A673 (cell line): ENCODE data around the gene ZNF429. TPM values are rescaled to one million over a fixed set of nuclear protein-coding genes. Genes with fewer than 3 reads are reported as not detected.
"Not testable (repeated sequence)": the region's sequence is repeated elsewhere in the genome, so short reads cannot be mapped to it uniquely, and the experiment has no call there.

Experiments
- BruUV-seq: library from RNA; stranded (reverse); fragments of 400-500 nt; replicated peaks from 2 replicates; lab custom pipeline; 2021; lab: Mats Ljungman, UMichigan
- CTCF ChIA-PET: fragments of 300-600 bp; sonication (Branson Sonifier 250); formaldehyde crosslinking; loops from one replicate; lab custom pipeline; 2022; ENCODE audit warnings: antibody characterized with exemption; lab: Charles Lee
- POLR2A ChIA-PET: fragments of 300-600 bp; sonication (Branson Sonifier 250); formaldehyde crosslinking; loops from one replicate; lab custom pipeline; 2022; ENCODE audit warnings: antibody characterized with exemption; ENCODE audit not compliant: low non-redundant PET; lab: Charles Lee
- DNase-seq: peaks from one replicate; pipeline ENCODE4 v3.0.0-alpha.2; 2015; ENCODE audit warnings: low spot score
- H3K27ac ChIP-seq: fragments of 200-600 bp; sonication (generic); 2 replicates; pipeline ENCODE4 v1.5.1; 2016; ENCODE audit warnings: mixed run types, low read depth, mild to moderate bottlenecking, mixed read lengths, antibody characterized with exemption, low read length; ENCODE audit not compliant: poor library complexity, severe bottlenecking
- H3K27me3 ChIP-seq: fragments of 200-600 bp; sonication (generic); replicated peaks from 2 replicates; pipeline ENCODE4 v1.6.1; 2017; ENCODE audit warnings: mixed run types, low read depth, mild to moderate bottlenecking, mixed read lengths, antibody characterized with exemption, low read length; ENCODE audit not compliant: insufficient read depth, poor library complexity
- H3K36me3 ChIP-seq: fragments of 200-600 bp; sonication (generic); 2 replicates; pipeline ENCODE4 v1.6.1; 2016; ENCODE audit warnings: mixed run types, mild to moderate bottlenecking, mixed read lengths, antibody characterized with exemption, low read length; ENCODE audit not compliant: insufficient read depth, poor library complexity, severe bottlenecking
- H3K4me1 ChIP-seq: fragments of 200-600 bp; sonication (generic); 2 replicates; pipeline ENCODE4 v1.6.1; 2017; ENCODE audit warnings: mixed run types, mild to moderate bottlenecking, mixed read lengths, antibody characterized with exemption, low read length; ENCODE audit not compliant: insufficient read depth, poor library complexity, severe bottlenecking
- H3K4me3 ChIP-seq: fragments of 200-600 bp; sonication (generic); 2 replicates; pipeline ENCODE4 v1.5.1; 2016; ENCODE audit warnings: low read depth, mixed run types, mild to moderate bottlenecking, mixed read lengths, low read length; ENCODE audit not compliant: poor library complexity, severe bottlenecking
- H3K9me3 ChIP-seq: fragments of 200-600 bp; sonication (generic); 2 replicates; pipeline ENCODE4 v1.6.1; 2016; ENCODE audit warnings: mixed run types, low read depth, mild to moderate bottlenecking, mixed read lengths, antibody characterized with exemption, low read length; ENCODE audit not compliant: poor library complexity, severe bottlenecking
- EZH2 ChIP-seq: fragments of 200-600 bp; sonication (generic); IDR thresholded peaks from 2 replicates; pipeline ENCODE4 v1.6.1; 2017; ENCODE audit warnings: borderline replicate concordance, low read depth, mild to moderate bottlenecking, mixed read lengths, antibody characterized with exemption, low read length; ENCODE audit not compliant: poor library complexity, severe bottlenecking
- intact Hi-C: fragments of 100-400 bp; cut with micrococcal nuclease; formaldehyde crosslinking; loops from one replicate; pipeline ENCODE4 v1.10.0; 2022; ENCODE audit not compliant: unreplicated experiment
- total RNA-seq: library from RNA; stranded (reverse); gene quantifications from 2 replicates; pipeline ENCODE4 v1.2.3, GENCODE V29; 2021
- TF ChIP-seq, protein P1 (sequence below): fragments of 300-800, 200-600 bp; sonication (generic); conservative IDR thresholded peaks from 2 replicates; pipeline ENCODE4 v1.5.1; 2017; ENCODE audit warnings: low read depth, mild to moderate bottlenecking, antibody characterized with exemption, low read length, moderate library complexity, mixed read lengths

Gene ZNF429
- total RNA-seq, 1 experiment from 2014 or later: 0.90 TPM

DNA sequence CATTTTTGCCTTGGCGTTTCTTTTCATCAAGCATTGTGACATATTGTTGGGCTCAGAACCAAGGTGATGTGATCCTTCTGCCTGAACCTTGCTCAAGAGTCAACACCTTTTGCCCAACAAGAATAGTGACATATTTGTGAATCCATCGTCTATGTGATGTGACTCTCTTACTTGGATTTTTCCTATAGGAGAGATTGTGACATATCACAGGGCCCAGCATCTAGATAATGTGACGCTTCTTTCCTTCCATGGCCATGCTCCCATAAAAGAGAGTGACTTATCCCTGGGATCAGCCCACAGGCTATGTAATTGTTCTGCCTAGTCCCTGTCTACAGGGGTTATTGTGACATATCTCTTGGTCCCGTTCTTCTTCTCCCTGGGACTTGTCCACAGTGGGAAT, 8.5 kb upstream of the ZNF429 start:
- Histone ChIP-seq H3K4me3 (no peak overlapping the region), H3K36me3 (no peaks in the 10 kb centered on the region), H3K27ac (no peak overlapping the region), H3K9me3 (peaks cover 44% of the 10 kb centered on the region), H3K4me1 (no peaks in the 10 kb centered on the region), H3K27me3 (no peaks in the 10 kb centered on the region)
- intact Hi-C loops: no loop called here
- no peak for DNase-seq
- ChIA-PET CTCF (no interaction called here), POLR2A (no interaction called here)
- no peak for TF ChIP-seq EZH2
- TF ChIP-seq, protein P1, sequence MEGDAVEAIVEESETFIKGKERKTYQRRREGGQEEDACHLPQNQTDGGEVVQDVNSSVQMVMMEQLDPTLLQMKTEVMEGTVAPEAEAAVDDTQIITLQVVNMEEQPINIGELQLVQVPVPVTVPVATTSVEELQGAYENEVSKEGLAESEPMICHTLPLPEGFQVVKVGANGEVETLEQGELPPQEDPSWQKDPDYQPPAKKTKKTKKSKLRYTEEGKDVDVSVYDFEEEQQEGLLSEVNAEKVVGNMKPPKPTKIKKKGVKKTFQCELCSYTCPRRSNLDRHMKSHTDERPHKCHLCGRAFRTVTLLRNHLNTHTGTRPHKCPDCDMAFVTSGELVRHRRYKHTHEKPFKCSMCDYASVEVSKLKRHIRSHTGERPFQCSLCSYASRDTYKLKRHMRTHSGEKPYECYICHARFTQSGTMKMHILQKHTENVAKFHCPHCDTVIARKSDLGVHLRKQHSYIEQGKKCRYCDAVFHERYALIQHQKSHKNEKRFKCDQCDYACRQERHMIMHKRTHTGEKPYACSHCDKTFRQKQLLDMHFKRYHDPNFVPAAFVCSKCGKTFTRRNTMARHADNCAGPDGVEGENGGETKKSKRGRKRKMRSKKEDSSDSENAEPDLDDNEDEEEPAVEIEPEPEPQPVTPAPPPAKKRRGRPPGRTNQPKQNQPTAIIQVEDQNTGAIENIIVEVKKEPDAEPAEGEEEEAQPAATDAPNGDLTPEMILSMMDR: no peak
- BruUV-seq: no TSS peak

DNA sequence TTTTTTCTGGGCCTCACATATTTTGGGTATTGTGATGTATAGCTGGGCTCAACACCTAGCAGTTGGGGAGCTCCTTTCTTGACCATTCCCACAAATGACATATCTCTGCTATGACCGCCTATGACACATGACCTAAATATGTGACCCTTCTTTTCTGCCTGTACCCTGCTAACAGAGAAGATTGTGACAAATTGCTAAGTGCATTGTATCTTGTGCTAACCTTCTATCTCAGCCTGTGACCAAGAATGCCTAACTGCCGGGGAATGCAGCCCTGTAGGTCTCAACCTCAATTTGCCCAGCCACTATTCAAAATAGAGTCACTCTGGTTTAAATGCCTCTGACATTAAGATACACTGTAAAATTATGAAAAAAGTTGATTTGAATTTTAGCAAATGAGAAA, 6.8 kb upstream of the ZNF429 start:
- H3K27ac ChIP-seq: no peak overlapping the region
- DNase-seq: no peak
- no peaks in the 10 kb centered on the region for H3K36me3 ChIP-seq
- H3K9me3 ChIP-seq: peaks cover 38% of the 10 kb centered on the region
- H3K4me3 ChIP-seq: no peak overlapping the region
- POLR2A ChIA-PET: no interaction called here
- H3K27me3 ChIP-seq: no peaks in the 10 kb centered on the region
- H3K4me1 ChIP-seq: no peaks in the 10 kb centered on the region
- no peak for TF ChIP-seq EZH2
- TF ChIP-seq, protein P1: no peak
- no TSS peak for BruUV-seq
- CTCF ChIA-PET: no interaction called here
- intact Hi-C loops: no loop called here

DNA sequence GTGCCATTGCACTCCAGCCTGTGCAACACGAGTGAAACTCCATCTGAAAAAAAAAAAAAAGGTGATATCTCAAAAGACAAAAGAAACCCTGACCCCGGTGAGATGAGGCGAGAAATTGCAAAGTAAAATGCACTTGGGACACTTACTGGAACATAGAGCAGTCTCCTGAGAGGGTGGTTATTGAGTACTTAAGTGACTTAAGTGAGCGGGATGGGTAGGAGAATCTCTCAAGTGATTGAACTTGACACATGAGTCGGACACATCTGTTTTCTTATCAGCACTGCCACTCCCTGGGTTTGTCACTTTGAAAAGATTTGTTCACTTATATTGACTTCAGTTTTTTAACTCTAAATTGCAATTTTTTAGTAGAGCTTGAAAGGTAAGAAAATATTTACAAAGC, 2.8 kb downstream of the ZNF429 start:
- CTCF ChIA-PET: no interaction called here
- intact Hi-C loops: no loop called here
- no TSS peak for BruUV-seq

DNA sequence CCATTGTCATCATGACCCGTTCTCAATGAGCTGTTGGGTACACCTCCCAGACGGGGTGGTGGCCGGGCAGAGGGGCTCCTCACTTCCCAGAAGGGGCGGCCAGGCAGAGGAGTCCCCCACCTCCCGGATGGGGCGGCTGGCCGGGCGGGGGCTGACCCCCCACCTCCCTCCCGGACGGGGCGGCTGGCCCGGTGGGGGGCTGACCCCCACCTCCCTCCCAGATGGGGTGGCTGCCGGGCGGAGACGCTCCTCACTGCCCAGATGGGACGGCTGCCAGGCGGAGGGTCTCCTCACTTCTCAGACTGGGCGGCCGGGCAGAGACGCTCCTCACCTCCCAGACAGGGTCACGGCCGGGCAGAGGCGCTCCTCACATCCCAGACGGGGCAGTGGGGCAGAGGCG, 5.7 kb downstream of the ZNF429 start:
- H3K27me3 ChIP-seq, H3K36me3 ChIP-seq, H3K9me3 ChIP-seq, BruUV-seq, intact Hi-C loops, POLR2A ChIA-PET, DNase-seq, CTCF ChIA-PET, H3K4me3 ChIP-seq, H3K4me1 ChIP-seq, H3K27ac ChIP-seq: not testable (repeated sequence)

More for the DNA sequence above, 2.8 kb downstream of the ZNF429 start:
- Histone ChIP-seq H3K27me3 (no peaks in the 10 kb centered on the region), H3K27ac (no peak overlapping the region), H3K9me3 (peaks cover 10% of the 10 kb centered on the region), H3K4me1 (no peaks in the 10 kb centered on the region), H3K4me3 (no peak overlapping the region), H3K36me3 (no peaks in the 10 kb centered on the region)
- POLR2A ChIA-PET: no interaction called here
- no peak for DNase-seq
- TF ChIP-seq, protein P1: no peak
- TF ChIP-seq EZH2: no peak

DNA sequence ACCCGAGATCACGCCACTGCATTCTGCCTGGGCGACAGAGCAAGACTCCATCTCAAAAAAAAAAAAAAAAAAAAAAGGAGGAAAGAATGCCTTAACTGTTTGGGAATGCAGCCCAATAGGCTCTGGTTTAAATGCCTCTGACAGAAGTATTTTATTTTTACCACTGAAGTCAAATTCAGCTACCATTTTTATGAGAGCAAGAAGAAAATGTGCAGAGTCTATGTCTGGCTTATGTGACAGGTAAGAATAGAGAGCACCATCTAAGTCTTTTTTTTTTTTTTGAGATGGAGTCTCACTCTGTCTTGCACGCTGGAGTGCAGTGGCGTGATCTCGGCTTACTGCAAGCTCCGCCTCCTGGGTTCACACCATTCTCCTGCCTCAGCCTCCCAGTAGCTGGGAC, 7.2 kb downstream of the ZNF429 start:
- H3K27me3 ChIP-seq, H3K27ac ChIP-seq, H3K4me1 ChIP-seq, DNase-seq, H3K4me3 ChIP-seq, CTCF ChIA-PET, H3K9me3 ChIP-seq, BruUV-seq, intact Hi-C loops, H3K36me3 ChIP-seq, POLR2A ChIA-PET: not testable (repeated sequence)
